Cardiac fibroblast (primary cell): ENCODE results near the gene HDAC4.

ENCODE experiments used
- DNase-seq, 2 donors: peaks; one replicate each; pipeline versions ENCODE4 v3.0.0 to v3.0.0-alpha.2; 2010; ENCODE audit warnings: low read depth in 2 of 2
- H3K4me3 ChIP-seq, 2 donors: replicated peaks in 1 of 2; 1 replicate in 1 of 2; 2 replicates in 1 of 2; pipeline ENCODE4 v1.5.1; 2011; ENCODE audit warnings: low read depth in 2 of 2, low read length in 2 of 2, mild to moderate bottlenecking in 2 of 2, moderate library complexity in 1 of 2
- TF ChIP-seq, protein P1 (sequence below): IDR thresholded peaks from one replicate; pipeline ENCODE4 v1.5.1; 2011; ENCODE audit warnings: low read depth, mild to moderate bottlenecking, low read length, inconsistent platforms

HDAC4 gene

DNA sequence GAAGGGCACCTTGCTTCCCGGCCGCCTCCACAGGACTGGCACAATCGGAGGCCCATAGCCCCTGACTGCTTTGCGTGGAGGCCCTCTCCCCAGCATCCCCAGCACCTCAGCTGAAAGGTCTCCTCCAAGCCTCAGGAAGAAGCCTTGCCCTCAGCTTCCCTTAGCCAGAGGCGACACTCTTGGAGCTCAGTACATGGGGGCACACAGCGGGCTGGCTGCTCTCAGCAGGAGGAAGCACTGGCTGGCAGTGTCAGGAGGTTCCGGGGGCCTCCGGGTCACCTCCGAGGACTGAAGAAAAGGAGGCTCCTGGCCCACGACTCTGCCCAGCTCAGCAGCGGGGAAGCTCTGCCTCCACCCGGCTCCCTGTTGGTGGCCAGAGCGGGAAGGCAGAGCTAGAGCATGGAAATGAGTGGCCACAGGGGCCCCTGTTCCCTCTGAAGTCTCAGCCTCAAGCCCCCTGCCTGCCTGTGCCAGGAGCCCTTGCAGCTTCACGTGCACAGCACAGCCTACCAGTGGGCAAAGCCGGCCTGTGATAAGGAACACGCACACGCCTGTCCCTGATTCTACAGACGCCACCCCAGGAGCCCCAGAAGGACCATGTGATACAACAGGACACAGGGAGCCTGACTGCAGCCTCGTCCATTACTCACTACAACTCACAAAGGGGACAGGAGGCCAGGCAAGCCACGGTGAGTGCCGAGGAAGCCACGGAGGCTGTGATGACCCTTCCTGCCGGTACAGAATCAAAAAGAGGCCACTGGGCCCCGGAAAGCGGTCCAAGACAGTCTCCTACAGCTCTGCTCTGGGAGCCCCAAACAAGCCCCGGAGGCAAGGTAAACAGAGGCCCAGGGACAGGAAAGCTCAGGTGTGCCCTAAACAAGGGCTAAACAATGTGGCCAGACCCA lies 15.5 kb downstream of the HDAC4 start:
- no peak for DNase-seq
- no peak overlapping the region for H3K4me3 ChIP-seq
- TF ChIP-seq, protein P1, sequence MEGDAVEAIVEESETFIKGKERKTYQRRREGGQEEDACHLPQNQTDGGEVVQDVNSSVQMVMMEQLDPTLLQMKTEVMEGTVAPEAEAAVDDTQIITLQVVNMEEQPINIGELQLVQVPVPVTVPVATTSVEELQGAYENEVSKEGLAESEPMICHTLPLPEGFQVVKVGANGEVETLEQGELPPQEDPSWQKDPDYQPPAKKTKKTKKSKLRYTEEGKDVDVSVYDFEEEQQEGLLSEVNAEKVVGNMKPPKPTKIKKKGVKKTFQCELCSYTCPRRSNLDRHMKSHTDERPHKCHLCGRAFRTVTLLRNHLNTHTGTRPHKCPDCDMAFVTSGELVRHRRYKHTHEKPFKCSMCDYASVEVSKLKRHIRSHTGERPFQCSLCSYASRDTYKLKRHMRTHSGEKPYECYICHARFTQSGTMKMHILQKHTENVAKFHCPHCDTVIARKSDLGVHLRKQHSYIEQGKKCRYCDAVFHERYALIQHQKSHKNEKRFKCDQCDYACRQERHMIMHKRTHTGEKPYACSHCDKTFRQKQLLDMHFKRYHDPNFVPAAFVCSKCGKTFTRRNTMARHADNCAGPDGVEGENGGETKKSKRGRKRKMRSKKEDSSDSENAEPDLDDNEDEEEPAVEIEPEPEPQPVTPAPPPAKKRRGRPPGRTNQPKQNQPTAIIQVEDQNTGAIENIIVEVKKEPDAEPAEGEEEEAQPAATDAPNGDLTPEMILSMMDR, result no peak

DNA sequence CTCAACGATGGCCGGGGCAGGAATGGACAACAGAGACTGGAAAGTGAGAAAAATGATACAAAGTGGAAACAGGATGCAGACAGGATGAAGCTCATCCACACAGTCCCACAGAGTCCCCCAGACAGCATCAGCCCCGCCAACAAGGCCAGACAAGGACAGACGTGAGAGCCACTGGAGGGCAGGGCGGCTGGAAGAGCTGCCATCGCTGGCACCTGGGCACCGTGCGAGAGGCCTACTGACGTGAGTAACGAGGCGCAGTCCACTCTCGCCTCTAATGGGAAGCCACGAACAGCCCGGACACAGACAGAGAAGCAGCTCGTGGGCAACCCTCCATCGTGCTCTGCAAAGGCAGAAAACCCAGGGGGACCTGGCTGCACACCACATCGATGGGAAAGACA lies 17.1 kb downstream of the HDAC4 start:
- DNase-seq, result no peak
- TF ChIP-seq, protein P1, result no peak
- H3K4me3 ChIP-seq, result no peak overlapping the region

DNA sequence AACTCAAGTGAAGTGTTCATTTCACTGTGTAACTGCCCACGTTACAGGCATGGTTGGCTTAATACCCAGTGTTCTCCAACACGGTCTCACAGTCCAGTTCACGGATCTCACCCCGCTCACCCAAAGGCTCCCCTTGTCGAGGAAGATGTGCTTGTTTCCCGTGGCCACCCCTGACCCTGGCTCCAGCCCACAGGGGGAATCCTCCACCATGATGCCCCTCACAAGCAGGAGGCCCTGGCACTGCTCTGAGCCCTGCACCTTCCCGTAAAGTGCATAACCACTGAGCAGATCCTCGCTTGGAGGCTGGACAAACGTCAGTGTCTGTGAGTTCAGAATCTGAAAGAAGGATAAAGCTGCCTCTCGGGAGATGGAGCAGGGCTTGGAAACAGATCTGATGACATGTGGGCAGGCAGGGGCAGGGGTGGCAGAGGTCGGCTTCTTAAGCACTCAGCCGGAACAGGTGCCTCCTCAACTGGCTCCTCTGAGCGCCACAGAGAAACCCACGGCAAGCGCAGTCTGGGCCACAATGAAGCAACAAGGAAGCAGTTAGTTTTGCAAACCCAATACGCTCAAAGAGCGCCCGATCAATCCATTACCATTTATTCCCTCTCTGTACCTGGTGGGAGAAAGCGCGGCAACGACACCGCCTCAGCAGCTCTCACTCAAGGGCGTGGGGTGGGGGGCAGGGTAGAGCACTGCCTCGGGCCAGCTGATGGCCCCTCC lies 17.6 kb downstream of the HDAC4 start:
- TF ChIP-seq, protein P1, result no peak
- no peak overlapping the region for H3K4me3 ChIP-seq
- DNase-seq, result no peak

DNA sequence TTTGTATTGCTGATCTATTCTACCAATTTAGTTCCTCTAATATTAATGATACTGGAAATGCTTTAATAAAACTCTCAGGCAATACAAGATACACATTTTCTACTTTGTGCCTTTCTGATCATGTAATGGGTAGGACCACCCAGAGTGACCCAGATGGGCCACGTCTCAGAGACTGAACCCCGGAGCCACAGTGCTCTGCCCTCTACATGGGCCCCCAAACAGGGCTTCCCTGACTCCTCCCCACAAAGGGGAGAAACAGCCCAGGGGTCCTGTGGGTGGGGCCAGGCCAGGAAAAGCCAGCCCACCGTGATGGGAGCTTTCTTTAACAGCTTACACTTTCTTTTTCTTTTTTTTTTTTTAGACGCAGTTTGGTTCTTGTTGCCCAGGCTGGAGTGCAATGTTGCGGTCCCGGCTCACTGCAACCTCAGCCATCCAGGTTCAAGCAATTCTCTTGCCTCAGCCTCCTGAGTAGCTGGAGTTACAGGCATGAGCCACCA lies 18.4 kb downstream of the HDAC4 start:
- DNase-seq, result no peak
- TF ChIP-seq, protein P1, result no peak
- no peak overlapping the region for H3K4me3 ChIP-seq

DNA sequence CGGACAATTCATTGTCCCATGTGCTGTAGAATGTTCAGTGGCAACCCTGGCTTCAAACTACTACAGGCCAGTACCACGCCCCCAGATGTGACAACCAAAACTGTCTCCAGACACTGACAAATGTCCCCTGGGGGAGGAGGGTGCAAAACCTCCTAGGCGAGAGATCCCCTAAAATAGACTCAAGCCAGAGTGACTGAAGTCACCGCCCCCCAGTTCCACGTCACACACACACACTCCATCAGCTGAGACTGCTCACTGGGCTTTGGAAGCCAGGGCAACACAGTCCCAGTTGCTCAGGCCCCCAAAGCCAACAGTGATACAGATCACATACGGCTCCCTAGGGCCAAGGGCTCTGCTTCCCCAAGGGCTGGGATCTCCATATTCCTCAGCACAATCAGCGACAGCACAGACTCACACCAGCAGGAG lies 19.1 kb downstream of the HDAC4 start:
- DNase-seq, result no peak
- no peak overlapping the region for H3K4me3 ChIP-seq
- TF ChIP-seq, protein P1, result no peak

DNA sequence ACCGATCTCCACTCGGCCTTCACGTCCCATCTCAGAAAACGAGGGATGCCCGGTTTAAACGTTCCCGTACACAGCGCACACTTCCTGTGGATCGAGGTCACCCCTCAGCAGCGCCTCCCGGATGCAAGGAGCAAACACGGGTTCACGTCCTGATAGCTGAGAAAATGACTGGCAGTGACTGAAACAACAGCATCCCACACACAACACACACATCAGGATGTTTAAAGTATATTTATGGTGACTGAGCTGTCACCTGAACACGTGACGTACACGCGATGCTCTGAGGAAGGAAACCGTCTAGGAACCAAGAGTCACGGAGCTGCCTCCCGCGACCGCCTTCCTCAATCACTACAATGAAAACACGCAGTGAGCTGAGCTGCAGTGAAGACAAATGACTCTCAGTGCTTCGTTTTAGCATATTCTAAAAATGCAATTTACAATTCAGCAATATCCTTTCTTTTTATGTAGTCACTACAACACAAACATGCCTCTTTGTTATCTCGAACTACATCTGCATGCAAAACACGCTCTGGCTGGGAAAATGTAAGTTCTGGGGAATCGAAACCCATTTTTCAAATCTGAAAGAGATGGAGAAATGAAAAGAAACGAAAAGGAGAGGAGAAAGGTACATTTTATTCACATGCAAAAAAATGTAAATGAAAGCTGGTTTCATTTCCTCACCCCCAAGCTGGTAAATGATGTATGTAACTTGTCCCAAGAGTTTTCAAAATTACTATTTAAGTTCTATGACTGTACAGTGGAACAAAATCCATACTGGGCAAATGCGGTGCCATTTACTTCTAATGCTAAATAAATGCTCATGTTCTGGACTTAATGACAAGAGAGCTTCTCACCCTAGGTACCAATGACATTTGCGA lies 19.8 kb downstream of the HDAC4 start:
- no peak for DNase-seq
- TF ChIP-seq, protein P1, result no peak
- no peak overlapping the region for H3K4me3 ChIP-seq
